NCI-H128 (cell line): ENCODE results near the gene PARP14.
"Not testable (repeated sequence)": the region's sequence is repeated elsewhere in the genome, so short reads cannot be mapped to it uniquely, and the experiment has no call there.

Experiments
- DNase-seq: peaks from one replicate; lab custom pipeline; 2025; ENCODE audit not compliant: unreplicated experiment; lab: John Stamatoyannopoulos, UW

The PARP14 gene

GRCh38 chr3:122719273-122719921 lies 38.8 kb downstream of the PARP14 start:
- DNase-seq, result no peak

GRCh38 chr3:122725106-122725505 lies 44.5 kb downstream of the PARP14 start:
- no peak for DNase-seq

GRCh38 chr3:122727294-122727693 lies 46.7 kb downstream of the PARP14 start:
- no peak for DNase-seq

- DNase-seq, result no peak
Measured at GRCh38 chr3:122727766-122728165, 47.1 kb downstream of the PARP14 start.

GRCh38 chr3:122728186-122728585 lies 47.5 kb downstream of the PARP14 start:
- DNase-seq, result no peak

- DNase-seq, result no peak
Measured at GRCh38 chr3:122728756-122729514, 48.3 kb downstream of the PARP14 start.

- DNase-seq, result no peak
Measured at GRCh38 chr3:122730240-122730639, 49.6 kb downstream of the PARP14 start.

GRCh38 chr3:122732682-122733525 lies 52.3 kb downstream of the PARP14 start:
- DNase-seq, result not testable (repeated sequence)

- DNase-seq, result no peak
Measured at GRCh38 chr3:122739172-122739571, 58.5 kb downstream of the PARP14 start.

GRCh38 chr3:122742234-122742633 lies 61.6 kb downstream of the PARP14 start:
- DNase-seq, result no peak

- no peak for DNase-seq
Measured at GRCh38 chr3:122743581-122744120, 63.0 kb downstream of the PARP14 start.

GRCh38 chr3:122745369-122746021 lies 64.9 kb downstream of the PARP14 start:
- no peak for DNase-seq

- not testable (repeated sequence) for DNase-seq
Measured at GRCh38 chr3:122747295-122747694, 66.7 kb downstream of the PARP14 start.

- DNase-seq, result no peak
Measured at GRCh38 chr3:122748347-122748746, 67.7 kb downstream of the PARP14 start.

GRCh38 chr3:122754929-122755328 lies 74.3 kb downstream of the PARP14 start:
- no peak for DNase-seq

- DNase-seq, result no peak
Measured at GRCh38 chr3:122755491-122755890, 74.9 kb downstream of the PARP14 start.

GRCh38 chr3:122758877-122759560 lies 78.4 kb downstream of the PARP14 start:
- no peak for DNase-seq

GRCh38 chr3:122760453-122761271 lies 80.0 kb downstream of the PARP14 start:
- DNase-seq, result no peak

GRCh38 chr3:122766430-122766829 lies 85.8 kb downstream of the PARP14 start:
- no peak for DNase-seq
